Transverse colon (tissue), 3 donors: ENCODE measurements around the gene CCL13.

ENCODE experiments used
- CTCF ChIP-seq, 5 experiments: fragments of 200-600 bp in 3 of 5; fragments of 450-650 bp in 2 of 5; sonication (generic) in 3 of 5; IDR thresholded peaks; 1 replicate in 2 of 5; 2 replicates in 3 of 5; pipeline ENCODE4 v1.5.1; 2016 to 2017; ENCODE audit warnings: antibody characterized with exemption in 5 of 5, inconsistent platforms in 3 of 5, mild to moderate bottlenecking in 2 of 5, moderate library complexity in 1 of 5
- POLR2A ChIP-seq: fragments of 450-650 bp; IDR thresholded peaks from one replicate; pipeline ENCODE4 v1.6.1; 2016; ENCODE audit warnings: antibody characterized with exemption, mild to moderate bottlenecking, moderate library complexity

DNA sequence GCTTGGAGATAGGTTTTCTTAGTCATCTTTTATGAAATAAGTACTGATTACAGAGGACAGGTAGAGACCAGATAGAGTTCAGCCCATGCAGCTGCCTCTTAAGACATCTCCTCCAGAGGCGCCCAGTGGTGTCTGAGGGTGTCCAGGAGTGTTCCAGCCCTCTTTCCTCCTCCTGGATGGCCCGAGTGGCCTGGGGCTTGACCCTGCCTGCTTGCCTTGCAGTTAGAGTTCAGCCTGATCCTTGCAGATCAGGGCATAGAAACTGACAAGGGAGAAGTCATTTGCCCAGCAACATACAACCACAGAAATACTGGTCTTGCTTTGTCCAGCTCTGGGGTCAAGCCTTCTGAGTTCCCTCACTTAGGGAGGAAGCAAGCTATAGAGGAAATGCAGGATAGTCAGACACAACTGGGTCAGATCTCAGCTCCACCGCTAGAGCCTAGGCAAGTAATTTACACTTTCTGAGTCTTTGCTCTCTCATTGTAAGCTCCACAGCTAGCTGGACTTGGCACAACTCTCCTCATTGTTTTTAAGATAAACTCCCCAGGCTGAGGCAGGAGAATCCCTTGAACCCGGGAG lies 10.3 kb downstream of the CCL13 start:
- TF ChIP-seq POLR2A: no peak
- TF ChIP-seq CTCF (IDR thresholded peaks at IDR 0.05): no peak
